ENCODE results near the gene CIB1. TPM values are rescaled to one million over a fixed set of nuclear protein-coding genes. Genes with fewer than 3 reads are reported as not detected.

CIB1 gene
- polyA plus RNA-seq, 2 of the 4 experiments (the other 2 are of a cell fraction): 84.1 to 120 TPM

- POLR2A ChIA-PET: interaction anchor here (1.7 to 2.6 kb wide), 3 partner anchors 12 to 22 kb away, joined by 4 to 17 read pairs (median 11); partner anchors contain the start of genes CIB1, GDPGP1 and SEMA4B
- FAIRE-seq (no peak), DNase-seq (ENCODE audit: low read depth in 1 of 2, low spot score in 1 of 2) (no peak), ATAC-seq (no peak)
- no peak overlapping the region for H3K4me2 ChIP-seq
- H3K4me3 ChIP-seq: no peak overlapping the region
- H3K27ac ChIP-seq: peak overlapping the region in 1 of 2 experiments; percentile 90; a peak in 4 of 6 replicates
- no peaks in the 10 kb centered on the region for H3K9me3 ChIP-seq
- no peak for TF ChIP-seq POLR2A (IDR thresholded peaks at IDR 0.05; ENCODE audit: low read length)
- TF ChIP-seq TP53 (CRISPR knock-in tag; IDR thresholded peaks at IDR 0.05): no peak
- no peak for TF ChIP-seq HDAC2 (IDR thresholded peaks at IDR 0.05)
- TF ChIP-seq RAD21 (conservative IDR thresholded peaks at IDR 0.05 in 1 of 2, IDR thresholded peaks at IDR 0.05 in 1 of 2): no peak
- no peak for TF ChIP-seq FOSL2 (IDR thresholded peaks at IDR 0.05)
- no peak for TF ChIP-seq FOSL2 (CRISPR knock-in tag; IDR thresholded peaks at IDR 0.05)
- no peak for TF ChIP-seq EHMT2 (IDR thresholded peaks at IDR 0.05; ENCODE audit: low read depth)
- no peak for TF ChIP-seq MYC (IDR thresholded peaks at IDR 0.05; ENCODE audit: borderline replicate concordance, low read length)
- no peak for TF ChIP-seq TFCP2L1 (CRISPR knock-in tag; IDR thresholded peaks at IDR 0.05)
- TF ChIP-seq SREBF2 (IDR thresholded peaks at IDR 0.05): no peak
- TF ChIP-seq MAZ (IDR thresholded peaks at IDR 0.05; ENCODE audit: borderline replicate concordance, low read depth, low read length): no peak
- TF ChIP-seq ZFP36 (IDR thresholded peaks at IDR 0.05; ENCODE audit: borderline replicate concordance, partially characterized antibody): no peak
- TF ChIP-seq HOXB13 (CRISPR knock-in tag; IDR thresholded peaks at IDR 0.05; ENCODE audit: low read depth): no peak
- no peak for TF ChIP-seq CBX8 (IDR thresholded peaks at IDR 0.05)
- no peak for TF ChIP-seq MAX (IDR thresholded peaks at IDR 0.05)
- no peak for TF ChIP-seq CHD4 (IDR thresholded peaks at IDR 0.05; ENCODE audit: borderline replicate concordance)
- no peak for TF ChIP-seq BHLHE40 (IDR thresholded peaks at IDR 0.05; ENCODE audit: low read depth, low read length)
- no peak for TF ChIP-seq JUNB (IDR thresholded peaks at IDR 0.05)
- no peak for TF ChIP-seq ZNF302 (CRISPR knock-in tag; IDR thresholded peaks at IDR 0.05)
- no peak for TF ChIP-seq CBX2 (IDR thresholded peaks at IDR 0.05; ENCODE audit: borderline replicate concordance, low read depth)
- H3K4me1 ChIP-seq: peaks cover 58% of the 10 kb centered on the region
- WGBS (ENCODE audit: missing lambda C conversion rate): 91% methylated on average over 11 of the region's 11 CpGs
- CTCF ChIA-PET: interaction anchor here (0.6 to 36.4 kb wide), 15 partner anchors 8 to 435 kb away, joined by 3 to 732 read pairs (median 4); partner anchors contain the start of genes CIB1, GDPGP1 and SEMA4B
Measured at GRCh38 chr15:90213818-90214204, 19.9 kb downstream of the CIB1 start.

- CTCF ChIA-PET: interaction anchor here (0.6 to 36.4 kb wide), 12 partner anchors 9 to 436 kb away, joined by 3 to 732 read pairs (median 4); partner anchors contain the start of genes CIB1, GDPGP1 and SEMA4B
- Histone ChIP-seq H3K4me1 (peaks cover 59% of the 10 kb centered on the region), H3K27ac (peak overlapping the region; percentile 90 to 92; a peak in 5 of 6 replicates), H3K9me3 (no peaks in the 10 kb centered on the region), H3K4me3 (no peak overlapping the region), H3K4me2 (peak overlapping the region; percentile 86; the same call in 1 of the 3 replicates)
- 85% methylated on average over 12 of the region's 12 CpGs for WGBS (ENCODE audit: missing lambda C conversion rate)
- TF ChIP-seq MAX (IDR thresholded peaks at IDR 0.05): no peak
- no peak for TF ChIP-seq TFCP2L1 (CRISPR knock-in tag; IDR thresholded peaks at IDR 0.05)
- TF ChIP-seq E2F6 (IDR thresholded peaks at IDR 0.05; ENCODE audit: borderline replicate concordance, low read depth): no peak
- no peak for TF ChIP-seq ESRRA (IDR thresholded peaks at IDR 0.05; ENCODE audit: borderline replicate concordance, low read length)
- TF ChIP-seq EHF (CRISPR knock-in tag; IDR thresholded peaks at IDR 0.05): no peak
- no peak for TF ChIP-seq HEYL (CRISPR knock-in tag; IDR thresholded peaks at IDR 0.05)
- no peak for TF ChIP-seq ELK1 (IDR thresholded peaks at IDR 0.05; ENCODE audit: low read depth, low read length)
- no peak for TF ChIP-seq JUN (IDR thresholded peaks at IDR 0.05)
- TF ChIP-seq ZFP36 (IDR thresholded peaks at IDR 0.05; ENCODE audit: borderline replicate concordance, partially characterized antibody): no peak
- no peak for TF ChIP-seq SREBF2 (IDR thresholded peaks at IDR 0.05)
- no peak for TF ChIP-seq CHD2 (IDR thresholded peaks at IDR 0.05; ENCODE audit: low read length, partially characterized antibody)
- no peak for TF ChIP-seq RNF2 (IDR thresholded peaks at IDR 0.05; ENCODE audit: borderline replicate concordance, low read depth)
- no peak for TF ChIP-seq FOSL2 (IDR thresholded peaks at IDR 0.05)
- TF ChIP-seq FOSL2 (CRISPR knock-in tag; IDR thresholded peaks at IDR 0.05): no peak
- no peak for TF ChIP-seq REST (IDR thresholded peaks at IDR 0.05)
- no peak for TF ChIP-seq PHF8 (IDR thresholded peaks at IDR 0.05; ENCODE audit: borderline replicate concordance, low read depth)
- no peak for TF ChIP-seq EHMT2 (IDR thresholded peaks at IDR 0.05; ENCODE audit: low read depth)
- TF ChIP-seq FOXS1 (CRISPR knock-in tag; IDR thresholded peaks at IDR 0.05): no peak
- POLR2A ChIA-PET: interaction anchor here (1.9 to 2.6 kb wide), 2 partner anchors 12 to 20 kb away, joined by 11 to 17 read pairs; partner anchors contain the start of genes CIB1, GDPGP1 and SEMA4B
- FAIRE-seq: no peak
- ATAC-seq: no peak
- DNase-seq (ENCODE audit: low read depth in 1 of 2, low spot score in 1 of 2): no peak
Measured at GRCh38 chr15:90213122-90213817, 20.5 kb downstream of the CIB1 start.

Measured in A549 (cell line).